ENCODE data around the gene TK2.

GRCh38 chr16:66510298-66510697, 39.6 kb downstream of the TK2 start:
- TF ChIP-seq CTCF (conservative IDR thresholded peaks at IDR 0.05 in 1 of 2, IDR thresholded peaks at IDR 0.05 in 1 of 2; ENCODE audit: low read depth in 1 of 2, low read length in 2 of 2) (no peak), EZH2 (IDR thresholded peaks at IDR 0.05; ENCODE audit: low read length, missing control alignments) (no peak)

All from fibroblast of lung (primary cell).